COLO668 (cell line): ENCODE measurements around the gene CYYR1.

Experiments
- DNase-seq: peaks from one replicate; lab custom pipeline; 2025; ENCODE audit not compliant: unreplicated experiment; lab: John Stamatoyannopoulos, UW

CYYR1 gene

DNA sequence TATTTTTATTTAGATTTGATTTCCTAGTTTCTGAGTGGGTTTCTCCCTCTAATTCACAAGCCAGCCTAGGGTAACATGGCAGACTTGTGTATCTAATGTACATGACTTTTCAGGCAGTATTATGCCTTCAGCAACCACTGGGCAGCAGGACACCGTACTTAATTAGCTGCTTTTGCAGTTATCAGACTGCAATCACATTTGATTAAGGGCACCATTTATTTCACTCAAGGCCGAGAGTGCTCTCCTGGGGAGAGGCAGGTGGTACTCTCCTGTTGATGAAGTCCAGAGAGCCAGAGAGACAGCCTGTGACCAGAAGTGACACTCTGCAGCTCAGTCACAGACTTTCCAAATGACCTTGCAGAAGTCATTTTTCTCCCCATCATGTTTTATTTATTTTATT lies 18.7 kb downstream of the CYYR1 start:
- DNase-seq, result no peak

DNA sequence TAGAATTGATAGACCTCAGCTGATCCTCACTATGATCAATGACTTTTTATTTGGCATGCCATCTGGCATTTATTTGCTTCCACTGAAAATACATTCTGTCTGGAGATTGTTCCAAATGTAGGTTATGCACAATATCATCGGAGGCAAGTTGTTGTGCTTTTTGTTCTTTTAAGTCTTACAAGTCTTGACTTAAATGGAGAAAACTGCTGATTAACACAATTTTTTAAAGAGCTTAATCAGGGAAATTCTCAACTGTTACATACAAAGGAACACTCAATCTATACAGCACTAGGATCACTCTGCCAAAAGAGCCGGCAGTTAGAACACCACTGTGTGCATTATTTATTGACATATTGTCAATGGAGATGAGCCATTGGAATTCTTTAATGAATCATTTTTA lies 19.2 kb downstream of the CYYR1 start:
- DNase-seq, result no peak

DNA sequence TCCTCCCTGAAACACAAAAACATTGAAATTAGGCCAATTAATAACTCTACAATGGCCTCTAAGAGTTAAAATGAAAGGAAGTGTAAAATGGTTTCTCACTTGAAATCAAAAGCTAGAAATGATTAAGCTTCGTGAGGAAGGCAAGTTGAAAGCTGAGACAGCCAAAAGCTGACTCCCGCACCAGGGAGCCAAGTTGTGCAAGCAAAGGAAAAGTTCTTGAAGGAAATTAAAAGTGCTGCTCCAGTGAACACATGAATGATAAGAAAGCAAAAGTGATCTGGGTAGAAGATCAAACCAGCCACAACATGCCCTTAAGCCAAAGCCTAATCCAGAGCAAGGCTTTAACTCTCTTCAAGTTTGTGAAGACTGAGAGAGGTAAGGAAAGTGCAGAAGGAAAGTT lies 22.8 kb downstream of the CYYR1 start:
- DNase-seq, result no peak

DNA sequence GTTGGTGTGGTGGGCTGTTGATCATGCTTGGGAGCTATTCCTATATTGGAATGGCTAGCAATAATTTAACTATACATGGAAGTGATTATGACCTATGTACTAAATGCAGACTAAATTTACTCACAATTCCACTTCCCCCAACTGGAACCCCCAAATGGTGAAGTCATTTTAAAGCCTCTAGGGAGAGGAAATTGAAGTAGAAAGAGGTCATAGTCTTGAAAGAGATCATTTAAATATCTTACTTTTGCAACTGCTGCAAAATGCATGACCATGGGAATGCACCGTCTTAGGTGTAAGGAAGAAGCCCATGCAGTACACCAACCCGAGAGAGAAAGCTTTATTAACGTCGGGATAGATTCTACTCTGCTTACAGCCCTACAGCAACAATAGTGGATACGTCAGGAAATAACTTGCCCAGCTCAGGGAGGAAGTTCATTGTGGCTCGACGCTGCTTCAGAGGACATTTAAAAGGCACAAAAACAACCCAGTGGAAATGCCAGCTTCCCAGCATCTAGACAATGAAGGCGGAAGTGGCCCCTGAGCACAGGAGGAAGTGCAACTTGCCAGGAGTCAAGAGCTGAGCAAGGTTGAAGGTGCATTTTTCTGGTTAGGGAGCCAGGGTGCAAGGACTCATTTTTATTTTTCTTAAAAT lies 26.5 kb downstream of the CYYR1 start:
- DNase-seq, result no peak

DNA sequence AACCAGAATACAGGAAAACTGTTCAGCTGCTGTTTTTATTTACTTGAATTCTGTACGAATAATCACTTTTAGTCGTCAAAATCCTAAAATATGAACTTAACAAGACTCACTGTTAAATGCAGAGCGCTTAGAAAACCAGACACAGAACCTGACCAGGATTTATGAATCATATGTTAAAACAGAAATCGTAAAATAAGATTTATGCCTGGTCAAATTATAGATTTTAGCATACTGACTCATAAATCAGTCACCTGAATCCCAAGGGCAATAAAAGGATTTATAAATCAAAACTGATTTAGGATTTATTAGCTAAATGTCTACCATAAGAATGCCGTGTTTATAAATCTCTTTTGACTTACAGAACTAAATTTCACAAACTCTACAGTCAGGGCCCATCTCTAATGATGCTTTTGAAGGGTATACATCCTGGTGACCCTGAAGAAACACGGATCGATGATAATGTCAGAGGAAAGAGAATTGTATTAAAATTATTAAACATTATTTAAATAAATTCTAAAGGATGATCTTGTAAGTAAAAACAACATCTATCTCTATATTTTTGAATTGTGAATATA lies 28.8 kb downstream of the CYYR1 start:
- DNase-seq, result no peak

DNA sequence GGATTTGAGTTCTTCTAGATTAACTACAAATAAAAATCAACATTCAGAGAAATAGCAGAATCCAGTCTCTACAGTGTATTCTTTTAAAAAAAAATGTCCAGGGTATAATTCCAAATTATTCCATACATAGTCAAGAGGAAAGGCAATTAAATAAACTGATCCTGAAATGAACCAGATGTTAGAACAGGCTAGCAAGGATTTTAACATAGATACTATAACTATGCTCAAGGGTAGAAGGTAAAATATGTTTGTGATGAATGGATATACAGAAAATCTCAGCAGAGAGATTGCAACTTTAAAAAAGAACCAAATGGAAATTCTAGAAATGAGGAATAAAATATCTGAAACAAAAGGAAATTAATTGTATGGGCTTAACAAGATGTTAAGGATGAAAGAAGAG lies 32.4 kb downstream of the CYYR1 start:
- no peak for DNase-seq

DNA sequence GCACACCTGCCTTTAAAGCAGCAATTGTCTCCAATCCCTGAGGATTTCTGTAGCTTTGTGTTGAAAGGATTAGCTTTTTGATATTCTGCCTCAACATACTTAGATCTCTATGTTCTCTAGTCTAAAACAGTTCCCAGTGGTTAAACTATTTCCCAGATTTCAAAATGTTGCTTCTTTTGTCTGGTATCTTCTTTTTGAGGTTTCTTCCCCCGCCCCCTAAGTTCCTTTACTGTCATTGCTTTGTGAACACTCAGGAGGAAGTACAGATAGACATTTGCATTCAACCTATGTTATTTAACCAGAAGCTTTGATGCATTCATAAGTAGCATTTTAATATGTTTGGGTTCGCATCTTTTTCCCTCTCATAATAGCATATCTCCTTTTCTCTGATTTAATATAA lies 33.5 kb downstream of the CYYR1 start:
- no peak for DNase-seq

DNA sequence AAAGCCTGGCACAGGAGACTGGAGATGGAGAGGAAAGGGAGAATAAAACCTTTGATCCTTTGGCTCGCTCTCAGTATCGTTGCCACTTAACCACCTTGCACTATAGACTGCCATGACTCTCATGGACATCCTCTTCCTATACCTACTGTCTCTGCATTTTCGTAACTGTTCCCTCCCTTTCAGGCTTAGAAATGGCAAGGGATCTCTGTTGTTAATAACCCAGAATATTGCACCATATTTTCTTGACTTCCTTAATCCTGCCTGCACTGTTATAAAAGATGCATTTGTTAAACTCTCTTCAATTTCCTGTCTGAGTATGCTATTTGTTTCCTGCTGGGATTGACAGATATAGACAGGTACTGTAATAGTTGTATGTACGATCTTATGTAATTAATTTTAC lies 38.6 kb downstream of the CYYR1 start:
- DNase-seq, result no peak

DNA sequence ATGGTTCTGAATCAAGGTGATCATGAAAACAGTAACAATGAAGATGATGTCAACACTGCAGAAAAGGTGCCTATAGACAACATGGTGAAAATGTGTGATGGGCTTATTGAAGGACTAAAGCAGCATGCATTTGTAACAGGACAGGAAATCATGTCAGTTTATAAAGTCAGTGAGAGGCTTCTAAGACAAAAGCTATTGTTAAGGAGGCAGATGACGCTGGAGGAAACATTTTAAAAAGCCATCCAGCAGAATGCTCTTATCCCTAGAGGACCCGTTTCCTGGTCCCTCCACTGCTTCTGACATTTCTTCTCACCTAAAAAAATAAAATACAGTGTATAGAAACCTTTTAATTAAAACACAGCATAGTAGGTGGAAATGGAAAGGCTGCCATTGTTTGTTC lies 40.9 kb downstream of the CYYR1 start:
- DNase-seq, result no peak

DNA sequence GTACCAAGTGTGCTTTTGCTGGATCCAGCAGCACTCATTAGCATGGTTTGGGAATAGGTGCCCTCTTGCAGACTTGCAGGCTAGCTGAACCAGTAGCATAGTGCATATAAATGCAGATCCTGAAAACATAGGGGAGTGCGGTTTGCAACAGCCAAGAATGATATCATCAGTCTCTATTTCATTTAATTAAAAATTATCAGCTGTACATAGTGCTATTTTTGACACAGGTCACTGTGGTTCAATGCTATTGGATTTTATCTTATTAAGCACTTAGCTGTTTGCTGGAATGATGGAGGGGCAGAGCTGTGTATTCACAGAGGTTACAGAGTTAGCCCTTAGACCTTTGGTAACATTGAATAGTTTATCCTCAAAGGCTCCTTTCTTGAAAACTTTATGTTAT lies 43.6 kb downstream of the CYYR1 start:
- DNase-seq, result no peak

DNA sequence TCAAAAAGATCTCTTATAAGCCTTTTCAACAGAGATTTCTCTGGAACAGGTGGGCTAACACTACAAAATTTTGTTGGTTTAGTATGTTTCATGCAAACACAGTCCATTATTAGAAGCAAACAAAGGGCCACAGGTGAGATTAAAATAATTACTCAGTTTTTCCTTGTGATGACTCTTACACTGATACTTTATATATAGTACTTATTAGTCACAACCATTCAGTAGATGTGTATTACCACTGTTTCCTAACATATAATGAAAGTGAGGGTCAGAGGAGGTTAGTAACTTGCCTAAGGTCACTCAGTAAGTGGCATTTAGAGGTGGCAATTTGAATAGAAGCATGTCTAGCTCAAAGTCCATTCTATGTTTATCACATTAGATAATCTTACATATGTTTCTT lies 44.2 kb downstream of the CYYR1 start:
- no peak for DNase-seq

DNA sequence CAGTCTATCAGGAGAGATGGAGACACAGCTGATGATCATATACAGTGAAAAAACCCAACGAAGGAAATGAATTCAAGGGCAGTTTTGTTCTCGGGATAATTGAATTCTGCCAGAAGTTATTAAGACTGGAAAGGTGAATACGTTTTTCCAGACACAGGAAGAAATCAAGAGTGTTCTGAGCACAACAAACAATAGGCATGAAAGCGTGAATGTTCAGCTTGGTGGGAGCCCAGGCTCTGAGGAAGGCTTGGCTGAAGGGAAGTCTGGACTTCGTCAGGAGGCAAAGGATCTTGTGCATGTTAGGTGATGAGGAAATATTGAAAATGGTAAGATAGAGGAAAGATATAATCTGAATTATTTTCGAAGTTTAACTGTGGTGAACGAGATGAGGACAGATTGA lies 50.4 kb downstream of the CYYR1 start:
- no peak for DNase-seq

DNA sequence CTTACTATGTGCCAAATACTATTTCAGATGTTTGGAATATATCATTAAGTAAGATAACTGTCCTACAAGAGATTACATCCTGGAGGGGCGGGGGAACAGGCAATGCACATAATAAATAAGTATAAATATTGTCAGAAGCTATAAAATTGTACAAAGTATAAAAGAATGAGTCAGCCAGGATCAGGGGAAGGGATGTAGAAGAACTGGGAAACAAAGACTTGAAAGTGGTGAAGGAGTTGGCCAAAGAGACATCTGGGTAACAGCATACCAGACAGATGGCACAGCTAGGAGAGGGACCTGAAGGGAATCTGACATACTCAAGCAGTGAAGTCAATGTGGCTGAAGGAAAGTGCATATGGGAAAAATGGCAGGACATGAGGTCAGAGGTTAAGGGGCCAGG lies 53.9 kb downstream of the CYYR1 start:
- no peak for DNase-seq

DNA sequence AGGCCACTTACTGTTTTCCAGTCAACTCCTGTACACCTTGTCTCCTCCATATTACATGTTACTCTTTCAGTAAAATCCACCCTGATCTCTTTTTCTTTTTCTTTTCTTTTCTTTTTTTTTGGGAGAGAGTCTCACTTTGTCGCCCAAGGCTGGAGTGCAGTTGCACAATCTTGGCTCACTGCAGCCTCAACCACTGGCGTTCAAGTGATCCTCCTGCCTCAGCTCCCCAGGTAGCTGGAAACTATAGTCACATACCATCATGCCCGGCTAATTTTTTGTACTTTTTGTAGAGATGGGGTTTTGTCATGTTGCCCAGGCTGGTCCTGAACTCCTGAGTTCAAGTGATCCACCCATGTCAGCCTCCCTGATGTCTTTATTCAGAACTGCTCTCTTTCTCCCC lies 57.8 kb downstream of the CYYR1 start:
- no peak for DNase-seq

DNA sequence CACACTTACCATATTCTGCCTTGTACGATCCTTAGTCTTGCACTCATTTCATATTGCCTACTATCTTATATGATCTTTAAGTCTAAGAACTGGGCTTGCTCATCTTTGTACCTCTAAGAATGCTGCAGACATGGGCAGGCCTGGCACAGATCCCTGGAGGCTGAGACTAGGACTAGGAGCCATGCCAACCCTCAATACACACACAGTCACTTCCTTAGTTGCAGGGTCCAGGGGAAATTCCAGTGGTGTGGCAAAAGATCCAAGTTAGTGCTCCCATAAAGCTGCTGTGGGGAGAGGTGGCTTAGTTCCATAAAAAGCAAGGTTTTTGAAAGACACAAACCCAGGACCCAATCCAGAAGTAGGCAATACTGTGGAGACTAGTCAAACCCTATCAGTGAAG lies 59.9 kb downstream of the CYYR1 start:
- DNase-seq, result no peak

DNA sequence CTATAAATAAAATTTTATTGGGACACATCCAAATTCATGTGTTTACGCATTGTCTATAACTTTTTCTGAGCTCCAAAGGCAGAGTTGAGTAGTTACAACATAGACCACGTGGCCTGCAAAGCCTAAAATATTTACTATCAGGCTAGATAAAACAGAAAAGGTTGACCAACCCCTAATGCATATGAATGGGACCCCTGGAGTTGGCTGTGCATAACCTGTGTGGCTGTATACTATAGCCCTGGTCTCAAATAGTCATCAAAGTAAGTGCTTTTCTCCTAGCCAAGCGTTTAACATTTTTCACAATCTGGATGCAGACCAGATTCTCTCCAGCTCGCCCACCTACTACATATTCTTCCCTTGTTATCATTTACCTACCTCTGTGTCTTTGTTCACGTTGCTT lies 60.4 kb downstream of the CYYR1 start:
- no peak for DNase-seq

DNA sequence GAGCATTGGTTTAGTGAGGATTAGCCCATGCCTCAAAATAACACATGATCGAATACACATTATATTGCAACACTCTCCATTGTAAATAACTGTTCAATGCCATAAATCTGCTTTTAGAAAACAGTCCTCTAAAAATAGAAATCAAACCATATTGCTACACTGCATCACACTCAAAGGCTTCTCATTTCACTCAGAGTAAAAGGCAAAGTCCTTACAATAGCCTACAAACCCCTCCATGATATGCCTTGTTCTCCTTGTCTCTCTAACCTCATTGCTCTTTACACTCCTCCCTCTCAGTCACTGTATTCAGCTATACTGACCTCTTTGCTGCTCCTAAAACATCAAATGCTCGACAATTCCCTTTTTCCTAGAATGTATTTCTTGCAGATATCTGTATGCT lies 64.2 kb downstream of the CYYR1 start:
- no peak for DNase-seq

DNA sequence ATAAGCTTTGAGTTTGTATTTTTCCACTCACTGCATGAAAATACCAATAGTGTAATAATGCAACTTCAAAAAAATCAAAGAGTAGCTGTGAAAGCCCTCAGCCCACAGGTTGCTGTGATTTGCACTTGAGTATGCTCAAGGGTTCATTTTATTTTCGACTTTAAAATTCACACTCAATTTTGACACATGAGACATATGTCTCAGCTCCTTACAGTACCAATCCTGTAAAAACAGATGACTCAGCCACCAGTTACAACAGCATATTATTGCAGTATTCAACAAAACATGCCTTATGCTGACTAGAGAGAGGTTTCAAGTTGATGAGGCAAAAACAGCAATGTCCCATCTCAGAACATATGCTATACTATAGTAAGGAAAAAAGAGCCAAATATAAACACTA lies 66.1 kb downstream of the CYYR1 start:
- DNase-seq, result no peak

DNA sequence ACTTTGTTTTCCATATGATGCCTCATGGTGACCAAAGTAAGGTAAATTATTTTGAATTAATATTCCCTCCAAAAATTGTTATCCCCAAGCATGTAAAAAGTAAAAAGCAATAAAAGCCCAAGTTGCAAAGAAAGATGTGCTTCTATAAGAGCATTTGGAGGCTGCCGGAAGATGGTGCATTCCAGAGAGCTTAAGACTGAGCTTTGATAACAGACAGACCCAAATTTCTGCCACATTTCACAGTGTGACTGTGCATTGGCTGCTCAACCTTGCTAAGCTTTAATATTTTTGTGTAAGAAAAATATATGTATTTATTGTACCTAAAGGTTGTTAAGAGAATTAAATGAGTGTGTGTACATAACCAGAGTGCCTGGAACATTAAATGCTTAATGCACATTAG lies 67.9 kb downstream of the CYYR1 start:
- DNase-seq, result no peak

DNA sequence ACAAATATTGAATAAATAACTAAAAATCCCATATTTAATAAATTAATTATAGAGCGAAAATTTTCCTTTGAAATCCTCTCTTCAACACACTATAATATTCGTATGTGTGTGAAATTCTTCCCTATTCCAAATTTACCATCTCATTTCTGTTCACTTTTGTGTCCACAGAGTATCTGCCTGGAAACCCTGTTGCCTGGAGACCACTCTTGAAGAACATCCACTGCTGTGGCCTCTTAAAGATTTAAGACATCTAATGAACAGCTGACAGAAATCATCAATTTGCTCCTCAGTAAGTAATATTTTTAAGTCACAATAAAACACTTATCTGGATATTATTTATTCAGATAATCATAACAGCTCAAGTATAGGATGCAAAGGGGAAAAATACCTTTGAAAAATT lies 69.7 kb downstream of the CYYR1 start:
- no peak for DNase-seq

DNA sequence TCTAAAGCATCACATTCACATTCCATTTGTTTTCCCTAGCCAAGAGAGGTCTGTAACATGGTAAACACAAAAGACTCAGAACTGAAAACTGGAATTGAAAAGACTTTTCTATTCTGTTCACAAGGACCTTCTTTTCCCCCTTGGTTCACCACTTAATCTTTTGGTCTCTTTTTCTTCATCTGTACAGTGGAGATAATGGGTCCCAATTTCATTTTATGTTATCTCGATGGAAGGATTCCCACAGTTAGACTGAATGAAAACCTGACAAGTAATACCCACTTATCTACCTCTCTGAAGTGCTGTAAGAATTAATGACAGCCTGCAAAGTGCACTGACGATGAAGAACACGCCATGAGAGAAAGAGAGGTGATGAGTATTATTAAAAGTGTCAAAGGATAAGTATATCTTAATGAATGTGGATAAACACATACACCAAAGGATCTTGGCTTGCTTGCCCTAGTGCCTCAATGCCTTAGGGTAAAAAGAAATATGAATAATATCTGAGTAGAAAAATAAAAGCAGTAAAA lies 71.5 kb downstream of the CYYR1 start:
- no peak for DNase-seq

DNA sequence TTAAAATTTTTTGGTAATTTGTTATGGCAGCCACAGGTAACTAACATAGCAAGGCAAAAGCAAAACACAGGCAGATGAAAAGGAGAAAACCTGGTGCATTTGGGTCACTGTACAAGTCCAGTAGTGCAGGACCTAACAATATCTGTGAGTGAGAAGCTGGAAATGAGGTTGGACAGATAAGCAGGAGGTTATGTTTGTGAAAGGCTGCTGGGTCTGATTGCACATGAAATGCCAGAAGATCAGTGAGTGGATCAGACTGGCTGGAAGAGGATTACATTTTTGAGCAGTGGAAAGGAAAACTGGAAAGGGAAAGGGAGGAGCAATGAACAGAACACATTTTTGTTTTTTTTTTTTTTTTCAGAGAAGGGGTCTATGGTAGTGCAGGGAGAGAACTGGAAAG lies 73.6 kb downstream of the CYYR1 start:
- no peak for DNase-seq

DNA sequence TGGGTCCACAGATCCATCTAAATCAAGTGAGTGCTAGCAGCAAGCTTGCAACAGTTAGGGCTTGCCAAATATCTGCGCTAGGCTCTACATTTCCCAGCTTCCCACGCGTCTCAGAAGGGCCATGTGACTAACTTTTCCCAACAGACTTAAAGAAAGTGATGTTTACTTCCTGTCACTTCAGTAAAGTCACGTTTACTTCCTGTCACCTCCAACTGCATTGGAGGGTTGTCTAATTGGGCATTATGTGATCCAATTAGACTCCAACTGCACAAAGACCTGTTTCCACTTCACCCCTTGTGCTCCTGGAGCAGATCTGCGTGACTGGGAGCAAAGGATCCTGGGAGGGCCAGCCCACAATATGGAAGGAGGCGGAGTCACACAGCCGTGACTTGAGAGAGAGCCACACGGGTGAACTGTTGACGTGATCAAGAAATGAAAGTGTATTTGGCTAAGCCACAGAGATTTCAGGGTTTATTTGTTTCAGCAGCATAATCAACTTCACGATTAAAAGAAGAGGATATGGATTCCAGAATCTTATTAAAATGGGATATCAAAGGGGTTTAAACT lies 77.7 kb downstream of the CYYR1 start:
- DNase-seq, result no peak
